K562 (cell line): Measurements from ENCODE around the gene SAP25. TPM values are rescaled to one million over a fixed set of nuclear protein-coding genes. Genes with fewer than 3 reads are reported as not detected.

Experiments
- CBFB ChIP-seq: sonication (generic); formaldehyde crosslinking; IDR thresholded peaks from 2 replicates; pipeline ENCODE4 v1.4.0; 2020; ENCODE audit warnings: mild to moderate bottlenecking, missing genetic modification reagents
- DEAF1 ChIP-seq: fragments of 450-650 bp; formaldehyde crosslinking; IDR thresholded peaks from 2 replicates; pipeline ENCODE4 v1.4.0; 2020; ENCODE audit warnings: mild to moderate bottlenecking, moderate library complexity
- MAZ ChIP-seq, 2 experiments: fragments of 450-650 bp in 1 of 2; sonication (generic) in 1 of 2; formaldehyde crosslinking; IDR thresholded peaks in 1 of 2; conservative IDR thresholded peaks in 1 of 2; 2 replicates each; pipeline versions ENCODE4 v1.4.0 to v1.5.0; 2020; ENCODE audit warnings: mild to moderate bottlenecking in 1 of 2, missing genetic modification reagents in 1 of 2
- MTA3 ChIP-seq: fragments of 450-650 bp; formaldehyde crosslinking; IDR thresholded peaks from 2 replicates; pipeline ENCODE4 v1.6.1; 2017; ENCODE audit warnings: mild to moderate bottlenecking, borderline replicate concordance
- RB1 ChIP-seq: fragments of 450-650 bp; IDR thresholded peaks from 2 replicates; pipeline ENCODE4 v1.6.1; 2017; ENCODE audit warnings: low read depth, mild to moderate bottlenecking
- REST ChIP-seq, 2 experiments: fragments of 450-650 bp; formaldehyde crosslinking in 1 of 2; IDR thresholded peaks; 2 replicates each; pipeline versions ENCODE4 v1.4.0 to v1.6.1; 2014 to 2020; ENCODE audit warnings: mild to moderate bottlenecking in 2 of 2, borderline replicate concordance in 1 of 2, low read depth in 1 of 2
- RUNX1 ChIP-seq: sonication (generic); IDR thresholded peaks from 2 replicates; pipeline ENCODE4 v1.6.1; 2016; ENCODE audit warnings: antibody characterized with exemption, low read depth
- SMC3 ChIP-seq: conservative IDR thresholded peaks from 2 replicates; pipeline ENCODE4 v1.6.1; 2011; ENCODE audit warnings: low read depth, low read length, improper control_type of control experiment; ENCODE audit not compliant: insufficient read depth
- U2AF2 ChIP-seq: fragments of 200-400 bp; formaldehyde crosslinking; optimal IDR thresholded peaks from 2 replicates; pipeline ENCODE3; 2017; ENCODE audit warnings: low read depth, mild to moderate bottlenecking, low read length
- ZNF12 ChIP-seq: sonication (generic); formaldehyde crosslinking; IDR thresholded peaks from 2 replicates; pipeline ENCODE4 v1.4.0; 2020; ENCODE audit warnings: mild to moderate bottlenecking, missing genetic modification reagents
- polyA plus RNA-seq, 8 experiments: library from polyadenylated mRNA; depleted of rRNA in 4 of 8; stranded (reverse) in 5 of 8; unstranded in 3 of 8; fragments of >200 nt; fragmentation: Nextera tagmentation in 2 of 8; fragmentation: Illumina TruSeq in 1 of 8; extraction: Ambion mirVana in 2 of 8; extraction: Trizol in 1 of 8; gene quantifications; 2 replicates each; pipeline versions ENCODE4 v1.2.1 to v1.2.3, GENCODE V29; 2011 to 2014; ENCODE audit warnings: inconsistent platforms in 1 of 8, missing spikeins in 1 of 8
- total RNA-seq, 7 experiments: library from RNA; depleted of rRNA in 6 of 7; stranded (reverse); fragments of >200 nt in 6 of 7; fragmentation: Illumina TruSeq in 2 of 7; extraction: Trizol in 2 of 7; gene quantifications; 2 replicates each; pipeline versions ENCODE4 v1.2.1 to v1.2.3, GENCODE V29; 2011 to 2021; ENCODE audit warnings: low replicate concordance in 1 of 7
- TF ChIP-seq, protein P1 (sequence below): sonication (generic); formaldehyde crosslinking; IDR thresholded peaks from 2 replicates; pipeline ENCODE4 v1.8.1; 2023; ENCODE audit warnings: mild to moderate bottlenecking, missing genetic modification reagents
- TF ChIP-seq, protein P2 (sequence below): sonication (generic); formaldehyde crosslinking; IDR thresholded peaks from 2 replicates; pipeline ENCODE4 v1.8.1; 2023; ENCODE audit warnings: mild to moderate bottlenecking, missing genetic modification reagents, moderate library complexity

The SAP25 gene
- total and polyA plus RNA-seq, 9 of the 15 experiments (the other 6 are each of a cell fraction or from before 2014, with no cell fraction given), result 0.13 to 5.3 (median 0.78) TPM; not detected in 1

- TF ChIP-seq, protein P1, sequence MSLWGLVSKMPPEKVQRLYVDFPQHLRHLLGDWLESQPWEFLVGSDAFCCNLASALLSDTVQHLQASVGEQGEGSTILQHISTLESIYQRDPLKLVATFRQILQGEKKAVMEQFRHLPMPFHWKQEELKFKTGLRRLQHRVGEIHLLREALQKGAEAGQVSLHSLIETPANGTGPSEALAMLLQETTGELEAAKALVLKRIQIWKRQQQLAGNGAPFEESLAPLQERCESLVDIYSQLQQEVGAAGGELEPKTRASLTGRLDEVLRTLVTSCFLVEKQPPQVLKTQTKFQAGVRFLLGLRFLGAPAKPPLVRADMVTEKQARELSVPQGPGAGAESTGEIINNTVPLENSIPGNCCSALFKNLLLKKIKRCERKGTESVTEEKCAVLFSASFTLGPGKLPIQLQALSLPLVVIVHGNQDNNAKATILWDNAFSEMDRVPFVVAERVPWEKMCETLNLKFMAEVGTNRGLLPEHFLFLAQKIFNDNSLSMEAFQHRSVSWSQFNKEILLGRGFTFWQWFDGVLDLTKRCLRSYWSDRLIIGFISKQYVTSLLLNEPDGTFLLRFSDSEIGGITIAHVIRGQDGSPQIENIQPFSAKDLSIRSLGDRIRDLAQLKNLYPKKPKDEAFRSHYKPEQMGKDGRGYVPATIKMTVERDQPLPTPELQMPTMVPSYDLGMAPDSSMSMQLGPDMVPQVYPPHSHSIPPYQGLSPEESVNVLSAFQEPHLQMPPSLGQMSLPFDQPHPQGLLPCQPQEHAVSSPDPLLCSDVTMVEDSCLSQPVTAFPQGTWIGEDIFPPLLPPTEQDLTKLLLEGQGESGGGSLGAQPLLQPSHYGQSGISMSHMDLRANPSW (CRISPR knock-in tag), result peak; percentile 46; the same call in 1 of the 2 replicates
- TF ChIP-seq RB1, result 0 out of 2 replicates have a peak, but pooled peaks have one; percentile 36
- TF ChIP-seq RUNX1, result peak; percentile 16; the same call in 1 of the 2 replicates
- TF ChIP-seq, protein P2, sequence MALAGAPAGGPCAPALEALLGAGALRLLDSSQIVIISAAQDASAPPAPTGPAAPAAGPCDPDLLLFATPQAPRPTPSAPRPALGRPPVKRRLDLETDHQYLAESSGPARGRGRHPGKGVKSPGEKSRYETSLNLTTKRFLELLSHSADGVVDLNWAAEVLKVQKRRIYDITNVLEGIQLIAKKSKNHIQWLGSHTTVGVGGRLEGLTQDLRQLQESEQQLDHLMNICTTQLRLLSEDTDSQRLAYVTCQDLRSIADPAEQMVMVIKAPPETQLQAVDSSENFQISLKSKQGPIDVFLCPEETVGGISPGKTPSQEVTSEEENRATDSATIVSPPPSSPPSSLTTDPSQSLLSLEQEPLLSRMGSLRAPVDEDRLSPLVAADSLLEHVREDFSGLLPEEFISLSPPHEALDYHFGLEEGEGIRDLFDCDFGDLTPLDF (CRISPR knock-in tag), result 0 out of 2 replicates have a peak, but pooled peaks have one; percentile 15
- TF ChIP-seq SMC3, result peak; percentile 83
- peak; percentile 86 for TF ChIP-seq REST (IDR thresholded peaks at IDR 0.05; ENCODE audit: borderline replicate concordance)
- TF ChIP-seq REST (CRISPR knock-in tag; IDR thresholded peaks at IDR 0.05; ENCODE audit: low read depth), result no peak
- peak in 1 of 2 experiments; percentile 38; a peak in 1 of 4 replicates for TF ChIP-seq MAZ (CRISPR knock-in tag; conservative IDR thresholded peaks at IDR 0.05 in 1 of 2, IDR thresholded peaks at IDR 0.05 in 1 of 2)
- peak; percentile 76; the same call in 1 of the 2 replicates for TF ChIP-seq CBFB
- TF ChIP-seq ZNF12 (CRISPR knock-in tag), result 0 out of 2 replicates have a peak, but pooled peaks have one; percentile 56
- TF ChIP-seq DEAF1 (CRISPR knock-in tag), result peak; percentile 65
- TF ChIP-seq MTA3, result 0 out of 2 replicates have a peak, but pooled peaks have one; percentile 34
- no peak for TF ChIP-seq U2AF2
These were observed 9.8 kb downstream of the SAP25 start (continued) for GRCh38 chr7:100563809-100564400.
